KMS-11 (cell line): Measurements from ENCODE around the gene KCNE2.

Experiments used
- H2AFZ ChIP-seq: fragments of 200-600 bp; sonication (generic); 2 replicates; pipeline ENCODE4 v1.6.1; 2016; ENCODE audit warnings: antibody characterized with exemption, mixed run types, low read depth
- H3K27ac ChIP-seq: fragments of 200-600 bp; sonication (generic); 2 replicates; pipeline ENCODE4 v1.6.1; 2016; ENCODE audit warnings: mild to moderate bottlenecking, mixed run types
- H3K27me3 ChIP-seq: fragments of 200-600 bp; sonication (generic); 2 replicates; pipeline ENCODE4 v1.6.1; 2017; ENCODE audit warnings: mild to moderate bottlenecking, low read depth, mixed run types, moderate library complexity; ENCODE audit not compliant: insufficient read depth
- H3K36me3 ChIP-seq: fragments of 200-600 bp; sonication (generic); 2 replicates; pipeline ENCODE4 v1.6.1; 2017; ENCODE audit warnings: mild to moderate bottlenecking, mixed run types; ENCODE audit not compliant: insufficient read depth
- H3K4me1 ChIP-seq: fragments of 200-600 bp; sonication (generic); 2 replicates; pipeline ENCODE4 v1.6.1; 2016; ENCODE audit warnings: mild to moderate bottlenecking, low read depth, mixed run types; ENCODE audit not compliant: poor library complexity, severe bottlenecking
- H3K4me2 ChIP-seq: fragments of 200-600 bp; sonication (generic); 2 replicates; pipeline ENCODE4 v1.7.0; 2016; ENCODE audit warnings: mild to moderate bottlenecking, mixed run types
- H3K4me3 ChIP-seq: fragments of 200-600 bp; sonication (generic); IDR thresholded peaks from 2 replicates; pipeline ENCODE4 v1.6.1; 2017; ENCODE audit warnings: low read depth, low read length, mixed read lengths; ENCODE audit not compliant: insufficient read depth
- H3K79me2 ChIP-seq: fragments of 200-600 bp; sonication (generic); 2 replicates; pipeline ENCODE4 v1.6.1; 2016; ENCODE audit warnings: low read depth, mixed run types; ENCODE audit not compliant: insufficient read depth
- H3K9ac ChIP-seq: fragments of 200-600 bp; sonication (generic); 2 replicates; pipeline ENCODE4 v1.6.1; 2016; ENCODE audit warnings: mild to moderate bottlenecking, mixed run types
- H4K20me1 ChIP-seq: fragments of 200-600 bp; sonication (generic); 2 replicates; pipeline ENCODE4 v1.6.1; 2016; ENCODE audit warnings: mild to moderate bottlenecking, mixed run types; ENCODE audit not compliant: insufficient read depth
- CTCF ChIP-seq: fragments of 200-600 bp; sonication (generic); conservative IDR thresholded peaks from 2 replicates; pipeline ENCODE4 v1.6.1; 2017; ENCODE audit warnings: low read depth, mild to moderate bottlenecking, antibody characterized with exemption, low read length, moderate library complexity, mixed read lengths

Gene KCNE2

GRCh38 chr21:34362136-34362444 lies 1.7 kb upstream of the KCNE2 start:
- H4K20me1 ChIP-seq: no peaks in the 10 kb centered on the region
- H3K9ac ChIP-seq: no peak overlapping the region
- H3K27ac ChIP-seq: no peak overlapping the region
- H3K4me1 ChIP-seq: peaks cover 10% of the 10 kb centered on the region
- H2AFZ ChIP-seq: peak overlapping the region; percentile 80
- no peaks in the 10 kb centered on the region for H3K27me3 ChIP-seq
- H3K4me3 ChIP-seq: no peak overlapping the region
- no peaks in the 10 kb centered on the region for H3K79me2 ChIP-seq
- H3K4me2 ChIP-seq: peak overlapping the region; percentile 30
- H3K36me3 ChIP-seq: no peaks in the 10 kb centered on the region
- peak; percentile 58 for TF ChIP-seq CTCF

DNA sequence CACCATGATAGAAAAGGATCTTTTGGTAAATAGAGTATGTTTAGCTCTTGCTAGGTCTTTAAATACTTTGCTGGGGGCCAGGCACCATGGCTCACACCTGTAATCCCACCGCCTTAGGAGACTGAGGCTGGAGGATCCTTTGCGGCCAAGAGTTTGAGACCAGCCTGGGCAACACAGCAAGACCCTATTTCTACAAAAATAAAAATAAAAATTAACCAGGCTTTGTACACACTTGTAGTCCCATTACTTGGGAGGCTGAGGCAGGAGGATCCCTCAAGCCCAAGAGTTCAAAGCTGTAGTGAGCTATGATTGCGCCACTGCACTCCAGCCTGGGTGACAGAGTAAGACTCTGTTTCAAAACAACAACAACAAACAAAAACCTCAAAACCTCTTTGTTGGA lies 1.1 kb upstream of the KCNE2 start:
- Histone ChIP-seq H2AFZ (peak overlapping the region; percentile 80), H4K20me1 (no peaks in the 10 kb centered on the region), H3K36me3 (no peaks in the 10 kb centered on the region), H3K4me2 (no peak overlapping the region), H3K9ac (no peak overlapping the region), H3K4me3 (no peak overlapping the region), H3K4me1 (peaks cover 10% of the 10 kb centered on the region), H3K27ac (no peak overlapping the region), H3K79me2 (no peaks in the 10 kb centered on the region), H3K27me3 (no peaks in the 10 kb centered on the region)
- no peak for TF ChIP-seq CTCF

GRCh38 chr21:34364921-34365320 lies 1.1 kb downstream of the KCNE2 start:
- Histone ChIP-seq H3K27ac (no peak overlapping the region), H3K4me2 (no peak overlapping the region), H3K79me2 (no peaks in the 10 kb centered on the region), H4K20me1 (no peaks in the 10 kb centered on the region), H3K9ac (no peak overlapping the region), H3K4me3 (no peak overlapping the region), H3K27me3 (no peaks in the 10 kb centered on the region), H2AFZ (no peak overlapping the region), H3K4me1 (peaks cover 10% of the 10 kb centered on the region), H3K36me3 (no peaks in the 10 kb centered on the region)
- TF ChIP-seq CTCF: no peak

DNA sequence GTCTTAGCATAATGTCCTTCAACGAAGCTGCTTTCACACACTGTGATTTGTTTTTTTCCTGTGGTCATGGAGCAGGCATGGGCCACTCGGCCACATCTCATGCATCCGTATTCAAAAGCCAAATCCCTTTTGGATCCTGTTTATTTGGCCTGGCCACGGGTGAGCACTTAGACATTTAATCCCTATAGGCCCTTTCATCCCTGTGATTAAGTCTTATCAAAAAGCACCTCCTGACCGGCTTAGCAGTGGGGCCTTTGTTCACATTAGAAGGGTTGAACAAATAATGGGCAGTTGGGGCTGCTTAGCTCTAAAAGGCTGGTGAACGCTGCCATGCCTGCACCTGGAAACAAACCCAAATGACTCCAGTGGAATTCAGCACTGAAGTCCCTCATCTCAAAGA lies 2.0 kb downstream of the KCNE2 start:
- H3K4me3 ChIP-seq: no peak overlapping the region
- no peaks in the 10 kb centered on the region for H4K20me1 ChIP-seq
- H3K36me3 ChIP-seq: no peaks in the 10 kb centered on the region
- no peak overlapping the region for H3K4me2 ChIP-seq
- no peak for TF ChIP-seq CTCF
- no peak overlapping the region for H2AFZ ChIP-seq
- no peak overlapping the region for H3K27ac ChIP-seq
- no peaks in the 10 kb centered on the region for H3K27me3 ChIP-seq
- peaks cover 10% of the 10 kb centered on the region for H3K4me1 ChIP-seq
- H3K79me2 ChIP-seq: no peaks in the 10 kb centered on the region
- H3K9ac ChIP-seq: no peak overlapping the region

DNA sequence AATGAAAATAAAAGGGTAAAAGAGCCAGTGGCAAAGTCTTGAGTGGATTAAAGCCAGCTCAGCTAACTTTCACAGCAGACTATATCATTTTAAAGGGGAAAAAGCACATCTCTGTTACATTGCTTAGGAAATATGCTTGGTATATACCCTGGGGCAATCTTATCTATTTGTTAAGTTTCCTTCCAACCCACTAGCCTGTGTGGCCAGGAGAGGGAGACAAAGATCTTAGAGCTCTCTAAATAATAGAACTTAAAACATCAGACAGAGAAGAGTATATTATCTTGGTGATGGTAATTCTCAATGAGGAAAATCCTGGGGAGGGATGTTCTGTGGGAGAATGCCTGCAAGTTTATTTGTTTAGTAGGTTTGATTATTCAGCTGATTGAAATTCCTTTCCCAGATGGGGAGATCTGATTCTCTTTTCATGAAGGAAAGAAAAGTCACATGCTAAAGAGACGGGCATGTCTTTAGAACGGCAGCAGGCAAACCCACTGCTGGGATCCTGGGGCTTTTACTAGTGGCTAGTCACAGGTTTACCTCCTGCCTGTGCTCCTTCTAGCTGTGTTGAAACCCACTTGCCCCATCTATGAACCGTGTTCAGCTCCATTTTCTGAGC lies 3.6 kb downstream of the KCNE2 start:
- Histone ChIP-seq H3K4me3 (no peak overlapping the region), H3K27ac (no peak overlapping the region), H2AFZ (no peak overlapping the region), H3K4me1 (no peaks in the 10 kb centered on the region), H3K9ac (no peak overlapping the region), H3K36me3 (no peaks in the 10 kb centered on the region), H3K4me2 (no peak overlapping the region), H4K20me1 (no peaks in the 10 kb centered on the region), H3K79me2 (no peaks in the 10 kb centered on the region), H3K27me3 (no peaks in the 10 kb centered on the region)
- TF ChIP-seq CTCF: peak; percentile 73
